D341Med (cell line): Measurements from ENCODE around the gene RAVER2.
"Not testable (repeated sequence)": the region's sequence is repeated elsewhere in the genome, so short reads cannot be mapped to it uniquely, and the experiment has no call there.

Experiments
- DNase-seq: peaks from one replicate; pipeline ENCODE4 v3.0.0; 2012; ENCODE audit warnings: low spot score

Gene RAVER2

GRCh38 chr1:64814427-64814826 is 69.6 kb downstream of the RAVER2 start:
- DNase-seq: no peak

DNA sequence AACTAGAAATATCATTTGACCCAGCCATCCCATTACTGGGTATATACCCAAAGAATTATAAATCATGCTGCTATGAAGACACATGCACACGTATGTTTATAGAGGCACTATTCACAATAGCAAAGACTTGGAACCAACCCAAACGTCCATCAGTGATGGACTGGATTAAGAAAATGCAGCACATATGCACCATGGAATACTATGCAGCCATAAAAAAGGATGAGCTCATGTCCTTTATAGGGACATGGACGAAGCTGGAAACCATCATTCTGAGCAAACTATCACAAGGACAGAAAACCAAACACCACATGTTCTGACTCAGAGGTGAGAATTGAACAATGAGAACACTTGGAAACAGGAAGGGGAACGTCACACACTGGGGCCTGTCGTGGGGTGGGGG is 72.5 kb downstream of the RAVER2 start:
- not testable (repeated sequence) for DNase-seq

DNA sequence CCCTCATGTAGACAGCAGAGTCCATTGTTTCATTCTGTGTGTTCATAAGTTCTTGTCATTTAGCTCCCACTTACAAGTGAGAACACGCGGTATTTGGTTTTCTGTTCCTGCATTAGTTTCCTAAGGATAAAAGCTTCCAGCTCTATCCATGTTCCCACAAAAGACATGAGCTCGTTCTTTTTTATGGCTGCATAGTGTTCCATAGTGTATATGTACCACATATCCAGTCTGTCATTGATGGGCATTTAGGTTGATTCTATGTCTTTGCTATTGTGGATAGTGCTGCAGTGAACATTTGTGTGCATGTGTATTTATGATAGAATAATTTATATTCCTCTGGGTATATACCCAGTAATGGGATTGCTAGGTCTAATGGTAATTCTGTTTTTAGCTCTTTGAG is 75.7 kb downstream of the RAVER2 start:
- not testable (repeated sequence) for DNase-seq

- no peak for DNase-seq
Measured at GRCh38 chr1:64822621-64823020, 77.7 kb downstream of the RAVER2 start.

- peak; percentile 52 for DNase-seq
Measured at GRCh38 chr1:64823691-64824476, 79.0 kb downstream of the RAVER2 start.

- no peak for DNase-seq
Measured at GRCh38 chr1:64826991-64827390, 82.1 kb downstream of the RAVER2 start.

DNA sequence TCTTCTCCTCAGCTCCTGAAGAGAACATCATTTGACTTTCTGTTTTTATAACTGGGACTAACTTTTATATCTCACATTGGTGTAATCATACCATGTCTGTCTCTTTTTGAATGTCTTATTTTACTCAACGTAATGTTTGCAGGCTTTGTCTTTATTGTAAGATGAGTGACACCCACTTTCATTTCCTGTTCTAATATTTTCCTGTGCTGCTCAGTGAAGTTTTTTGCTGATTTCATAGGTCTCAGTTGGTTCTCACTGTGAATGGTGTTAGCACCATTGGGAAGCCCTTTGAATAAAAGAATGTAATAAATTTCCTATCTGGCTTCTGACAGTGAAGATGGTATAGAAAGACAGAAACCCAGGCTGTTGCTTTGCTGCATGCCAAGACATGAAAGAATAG is 84.0 kb downstream of the RAVER2 start:
- DNase-seq: no peak

- no peak for DNase-seq
Measured at GRCh38 chr1:64829411-64830029, 84.6 kb downstream of the RAVER2 start.

DNA sequence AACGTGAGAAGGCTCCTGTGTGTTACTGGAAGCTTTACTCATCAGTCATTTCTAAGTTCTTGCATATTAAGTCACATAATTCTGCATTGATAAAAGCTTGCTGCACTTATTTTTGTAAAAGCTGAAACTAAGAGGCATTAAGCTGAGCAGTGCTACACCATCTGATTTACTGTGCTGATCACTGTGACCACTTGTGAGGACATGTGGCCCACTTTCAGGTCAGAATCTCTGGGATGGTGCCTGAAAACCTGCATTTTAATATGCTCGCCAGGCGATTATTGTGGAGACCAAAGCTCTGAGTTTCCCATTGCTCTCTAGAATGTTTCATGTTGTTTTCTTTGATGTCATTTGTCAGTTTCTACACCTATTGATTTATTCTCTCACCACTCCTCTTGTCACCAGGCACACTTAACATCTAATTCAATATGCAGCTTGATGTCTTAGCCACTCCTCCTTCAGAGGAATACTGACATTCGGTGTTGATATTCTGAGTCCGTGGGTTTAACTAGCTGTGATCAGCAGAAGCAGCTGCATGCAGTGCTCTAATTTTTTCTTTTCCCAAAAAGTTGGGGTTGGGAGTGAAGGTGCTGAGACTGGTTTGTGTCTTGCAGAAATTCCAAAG is 85.3 kb downstream of the RAVER2 start:
- DNase-seq: no peak

DNA sequence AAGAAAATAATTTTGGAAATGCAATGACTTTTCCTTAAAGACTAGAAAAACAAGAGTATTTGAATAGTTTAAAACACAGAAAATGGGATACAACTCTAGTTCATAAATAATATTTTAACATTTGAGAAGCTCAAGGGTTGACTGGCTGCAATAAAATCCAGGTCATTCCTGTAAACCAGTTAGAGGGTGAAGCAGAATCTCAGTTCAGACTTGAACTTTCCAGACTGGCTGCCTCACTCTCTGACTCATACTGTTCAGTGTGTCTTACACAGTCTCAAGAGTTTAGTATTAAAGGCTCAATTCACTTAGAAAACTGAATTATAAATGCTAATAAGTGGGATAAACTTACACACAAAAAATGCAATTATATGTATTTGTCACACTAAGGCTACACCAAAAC is 89.9 kb downstream of the RAVER2 start:
- DNase-seq: no peak

DNA sequence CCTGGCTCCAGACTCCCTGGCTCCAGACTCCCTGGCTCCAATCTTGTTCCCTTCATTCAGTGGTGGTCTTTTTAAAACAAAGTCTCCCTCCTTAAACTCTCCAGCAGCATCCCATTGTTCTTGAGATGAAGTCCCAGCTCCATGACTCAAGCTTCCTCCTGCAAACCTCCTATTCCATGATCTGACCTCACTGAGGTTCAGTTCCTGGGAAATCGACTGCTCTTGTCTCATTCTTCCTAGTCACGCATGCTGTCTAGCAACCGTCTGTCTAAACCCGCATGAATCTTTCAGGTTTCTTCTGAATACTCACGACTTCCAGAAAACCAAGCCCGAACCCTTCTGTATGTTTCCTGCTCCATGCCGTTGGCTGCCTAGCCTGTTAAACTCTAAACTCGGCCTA is 91.9 kb downstream of the RAVER2 start:
- DNase-seq: no peak

DNA sequence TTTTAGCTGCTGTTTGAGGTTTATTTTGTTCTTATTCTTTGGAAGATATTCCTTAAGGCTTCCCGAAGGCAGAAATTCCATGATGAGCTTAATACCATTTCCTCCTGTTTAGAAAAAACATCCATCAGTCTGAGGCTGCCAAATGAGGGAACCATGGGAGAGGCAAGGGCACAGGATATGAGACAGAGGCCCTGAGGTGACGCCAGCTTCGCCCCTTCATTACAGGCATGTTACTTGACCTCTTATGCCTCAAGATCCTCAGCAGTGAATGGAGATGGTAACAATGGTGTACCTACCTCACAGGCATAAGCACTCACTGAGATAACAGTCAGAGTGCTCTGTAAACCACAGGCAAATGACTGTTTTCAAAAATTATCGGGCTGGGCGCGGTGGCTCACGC is 93.6 kb downstream of the RAVER2 start:
- no peak for DNase-seq

GRCh38 chr1:64839261-64839660 is 94.4 kb downstream of the RAVER2 start:
- no peak for DNase-seq

GRCh38 chr1:64839732-64840405 is 95.0 kb downstream of the RAVER2 start:
- DNase-seq: no peak

DNA sequence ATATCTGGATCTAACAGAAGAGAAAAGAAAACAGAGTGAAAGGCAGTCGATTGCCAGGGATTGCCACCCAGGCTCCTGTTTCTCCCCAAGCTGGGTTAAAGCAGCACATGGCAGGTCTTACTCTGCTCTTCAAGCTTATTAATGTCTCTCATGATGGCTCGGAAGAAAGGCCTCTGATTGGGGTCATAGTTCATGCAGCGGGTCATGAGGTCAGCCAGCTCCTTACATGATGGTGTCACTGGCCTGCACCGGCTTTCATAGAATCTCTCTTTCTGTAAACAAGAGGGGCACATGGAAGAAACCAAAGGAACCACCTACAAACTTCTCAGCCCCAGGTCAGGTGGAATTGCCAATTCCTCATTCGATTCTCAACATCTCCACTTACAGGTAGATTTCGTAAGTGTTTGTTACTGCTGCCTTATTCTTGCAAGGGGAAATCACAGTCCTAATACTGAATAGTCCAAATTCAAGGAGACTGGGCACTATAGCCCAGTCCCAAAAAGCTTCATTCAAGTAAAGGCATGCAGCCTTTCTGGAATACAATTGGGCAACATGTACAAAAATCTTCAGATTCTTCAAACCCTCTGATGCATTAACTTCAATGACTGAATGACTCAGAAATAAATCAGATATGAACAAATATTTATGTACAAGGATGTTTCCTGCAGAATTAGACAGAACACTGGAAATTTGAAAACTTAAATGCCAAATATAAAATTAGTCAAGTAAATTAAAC is 96.6 kb downstream of the RAVER2 start:
- DNase-seq: no peak

DNA sequence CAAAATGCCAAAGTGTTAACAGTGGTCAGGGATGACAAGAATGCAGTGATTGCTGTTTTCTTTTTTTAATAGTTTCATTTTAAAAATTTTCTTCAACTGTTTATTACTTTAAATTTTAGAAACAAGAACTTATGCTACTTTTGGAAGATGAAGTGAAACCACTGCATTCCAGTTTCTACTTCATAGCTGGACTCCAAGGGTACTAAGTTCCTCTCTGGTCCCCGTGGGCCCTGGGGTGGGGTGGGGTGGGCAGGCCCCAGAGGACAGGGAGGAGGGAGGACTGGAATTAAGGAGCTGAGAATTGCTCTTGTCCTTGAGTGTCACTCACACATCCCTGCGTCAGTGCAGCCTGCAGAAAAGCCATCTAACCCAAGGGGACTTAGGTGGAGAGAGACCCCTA is 97.3 kb downstream of the RAVER2 start:
- no peak for DNase-seq

DNA sequence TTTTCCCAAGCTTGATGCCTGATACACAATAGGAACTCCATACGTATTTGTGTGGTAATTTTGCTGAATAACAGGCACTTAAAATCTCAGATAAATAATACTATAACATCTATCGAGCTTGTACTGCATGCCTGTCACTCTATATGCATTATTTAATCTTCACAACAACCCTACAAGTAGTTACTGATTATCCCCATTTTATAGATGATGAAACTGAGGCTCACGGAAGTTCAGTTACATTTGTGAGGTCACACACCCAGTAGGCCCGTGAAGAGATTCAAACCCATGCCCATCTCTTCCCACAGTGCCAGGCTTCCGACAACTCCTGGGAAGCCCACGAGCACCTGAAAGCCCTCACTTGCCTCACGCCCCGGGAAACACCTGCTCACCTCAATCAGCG is 98.8 kb downstream of the RAVER2 start:
- no peak for DNase-seq

DNA sequence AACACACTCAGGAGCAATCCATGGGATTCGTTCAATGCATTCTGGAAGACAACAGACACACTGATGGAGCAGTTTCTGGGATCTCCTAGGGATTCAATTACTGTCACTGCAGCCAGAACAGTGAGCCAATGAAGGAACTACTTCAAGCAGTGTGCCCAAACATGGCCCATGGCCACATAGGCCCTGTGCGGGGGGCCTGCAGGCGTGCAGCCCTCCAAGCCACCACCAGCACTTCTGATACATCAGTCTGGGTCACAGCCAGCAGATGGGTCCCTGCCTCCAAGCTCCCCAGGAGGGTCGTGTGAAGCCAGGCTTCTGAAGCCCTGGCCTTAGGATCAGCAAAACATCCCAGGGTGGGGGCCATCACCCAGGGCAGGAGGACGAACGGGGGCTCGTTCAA is 99.3 kb downstream of the RAVER2 start:
- no peak for DNase-seq

DNA sequence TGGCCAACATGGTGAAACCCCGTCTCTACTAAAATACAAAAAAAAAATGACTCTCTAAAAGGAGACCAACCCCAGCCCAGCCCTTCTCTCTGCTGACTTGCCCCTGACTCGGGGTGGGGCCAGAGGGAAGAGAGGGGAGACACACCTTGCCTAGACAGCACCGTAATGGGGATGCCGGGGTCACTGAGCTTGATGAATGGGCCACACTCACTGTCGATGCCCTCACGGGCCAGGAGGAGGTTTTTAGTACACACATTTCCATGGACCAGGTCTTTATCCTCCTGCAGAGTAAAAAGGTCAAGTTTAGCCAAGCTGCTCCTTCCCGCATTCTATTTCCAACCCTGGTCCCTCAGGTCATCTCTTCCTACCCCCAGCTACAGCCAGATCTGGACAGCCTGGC is 99.7 kb downstream of the RAVER2 start:
- DNase-seq: no peak

GRCh38 chr1:64845831-64846425 is 101.1 kb downstream of the RAVER2 start:
- DNase-seq: no peak

- no peak for DNase-seq
Measured at GRCh38 chr1:64846573-64847430, 101.9 kb downstream of the RAVER2 start.
